Lower leg skin (tissue), 4 donors: ENCODE measurements around the gene APBA3. TPM values are rescaled to one million over a fixed set of nuclear protein-coding genes. Genes with fewer than 3 reads are reported as not detected.
A peak's percentile ranks its signal among the peaks of the same experiment; 100 is the strongest.

Experiments used
- DNase-seq, 2 donors: peaks; one replicate each; pipeline ENCODE4 v3.0.0-alpha.2; 2019; ENCODE audit warnings: low spot score in 2 of 2
- H3K4me3 ChIP-seq: fragments of 200-600 bp; sonication (generic); 2 replicates; pipeline ENCODE4 v1.5.1; 2017; ENCODE audit warnings: mild to moderate bottlenecking, low read depth; ENCODE audit not compliant: poor library complexity, severe bottlenecking
- CTCF ChIP-seq, 3 donors: fragments of 450-650 bp; IDR thresholded peaks; one replicate each; pipeline ENCODE4 v1.5.1; 2016; ENCODE audit warnings: antibody characterized with exemption in 3 of 3, mild to moderate bottlenecking in 3 of 3, moderate library complexity in 2 of 3
- POLR2A ChIP-seq, 2 donors: fragments of 450-650 bp; IDR thresholded peaks; one replicate each; pipeline ENCODE4 v1.6.1; 2016 to 2017; ENCODE audit warnings: antibody characterized with exemption in 2 of 2, mild to moderate bottlenecking in 1 of 2, moderate library complexity in 1 of 2
- WGBS, 2 donors: methylation state at CpG; one replicate each; pipeline ENCODE4 v1.1.5; 2018; 5-methylcytosine and 5-hydroxymethylcytosine counted together
- intact Hi-C: fragments of 100-400 bp; cut with DNase I; formaldehyde crosslinking; loops from one replicate; pipeline ENCODE4 v1.15.0; 2023; ENCODE audit warnings: low total_unique reads
- total RNA-seq, 4 donors: library from RNA; depleted of rRNA; stranded (reverse); fragments of >200 nt; gene quantifications; one replicate each; pipeline ENCODE4 v1.1.0, GENCODE V29; 2016

APBA3 gene
- total RNA-seq = 10 to 100 TPM; 21.8 to 34.6 (median 31.8) TPM

- H3K4me3 ChIP-seq = peak within 1 kb of the TSS; percentile 61
- WGBS, 2 donors = 2 to 6% methylated on average over 39 to 45 of the region's 45 CpGs
- TF ChIP-seq POLR2A (IDR thresholded peaks at IDR 0.05) (no peak), CTCF (IDR thresholded peaks at IDR 0.05) (peak in 1 of 3 donors; percentile 80)
- intact Hi-C loops = no loop called here
- DNase-seq = peak; percentile 85 to 98
Observed at GRCh38 chr19:3761382-3762129, at the start of gene APBA3. Gene APBA3, minus strand, starts transcription at chr19:3761692. Its CDS starts 1,428 bp downstream, at chr19:3760264.

- no peak overlapping the region for H3K4me3 ChIP-seq
- no peak for TF ChIP-seq POLR2A (IDR thresholded peaks at IDR 0.05)
- TF ChIP-seq CTCF (IDR thresholded peaks at IDR 0.05) = no peak
- DNase-seq = no peak
- WGBS, 2 donors = 73 to 89% methylated on average over 33 of the region's 38 CpGs
- intact Hi-C loops = no loop called here
Observed at GRCh38 chr19:3810708-3811355, 49.3 kb upstream of the APBA3 start.

- no peak overlapping the region for H3K4me3 ChIP-seq
- intact Hi-C loops = no loop called here
- 80 to 87% methylated on average over 14 to 25 of the region's 26 CpGs for WGBS, 2 donors
- no peak for TF ChIP-seq POLR2A (IDR thresholded peaks at IDR 0.05)
- no peak for TF ChIP-seq CTCF (IDR thresholded peaks at IDR 0.05)
- DNase-seq = no peak
Observed at GRCh38 chr19:3809881-3810707, 48.6 kb upstream of the APBA3 start.

GRCh38 chr19:3808420-3809143, 47.1 kb upstream of the APBA3 start:
- intact Hi-C loops = no loop called here
- WGBS, 2 donors = 59 to 79% methylated on average over 23 to 31 of the region's 33 CpGs
- DNase-seq = no peak
- H3K4me3 ChIP-seq = no peak overlapping the region
- no peak for TF ChIP-seq CTCF (IDR thresholded peaks at IDR 0.05)
- no peak for TF ChIP-seq POLR2A (IDR thresholded peaks at IDR 0.05)

- H3K4me3 ChIP-seq = no peak overlapping the region
- 92 to 93% methylated on average over 25 to 35 of the region's 35 CpGs for WGBS, 2 donors
- intact Hi-C loops = no loop called here
- no peak for DNase-seq
- no peak for TF ChIP-seq CTCF (IDR thresholded peaks at IDR 0.05)
- TF ChIP-seq POLR2A (IDR thresholded peaks at IDR 0.05) = no peak
Observed at GRCh38 chr19:3807574-3808354, 46.3 kb upstream of the APBA3 start.
